Liver (tissue), 9 donors: Measurements from ENCODE around the gene QPCTL. TPM values are rescaled to one million over a fixed set of nuclear protein-coding genes. Genes with fewer than 3 reads are reported as not detected.

Experiments used
- DNase-seq: peaks from one replicate; pipeline ENCODE4 v3.0.0-alpha.2; 2017; ENCODE audit warnings: low spot score
- H3K27ac ChIP-seq, 2 donors: one replicate each; pipeline ENCODE4 v1.7.0; 2013; ENCODE audit warnings: inconsistent platforms in 2 of 2, low read length in 2 of 2, control low read depth in 1 of 2, low read depth in 1 of 2, mild to moderate bottlenecking in 1 of 2
- H3K27me3 ChIP-seq, 4 donors: one replicate each; pipeline versions ENCODE4 v1.6.1 to v1.7.0; 2013; ENCODE audit warnings: low read length in 3 of 4, inconsistent platforms in 1 of 4, mild to moderate bottlenecking in 1 of 4, moderate library complexity in 1 of 4; ENCODE audit not compliant: control insufficient read depth in 4 of 4, insufficient read depth in 4 of 4
- H3K36me3 ChIP-seq, 4 donors: one replicate each; pipeline versions ENCODE4 v1.6.1 to v1.7.0; 2013; ENCODE audit warnings: low read length in 3 of 4, mild to moderate bottlenecking in 3 of 4, low read depth in 1 of 4, moderate library complexity in 1 of 4; ENCODE audit not compliant: control insufficient read depth in 4 of 4, insufficient read depth in 3 of 4
- H3K4me1 ChIP-seq, 4 donors: one replicate each; pipeline versions ENCODE4 v1.6.1 to v1.7.0; 2013; ENCODE audit warnings: low read length in 3 of 4, mild to moderate bottlenecking in 3 of 4, moderate library complexity in 1 of 4; ENCODE audit not compliant: control insufficient read depth in 4 of 4, insufficient read depth in 4 of 4
- H3K4me3 ChIP-seq, 3 donors: one replicate each; pipeline versions ENCODE4 v1.6.1 to v1.7.0; 2013; ENCODE audit warnings: low read length in 3 of 3, control low read depth in 1 of 3, low read depth in 1 of 3, mild to moderate bottlenecking in 1 of 3
- H3K9ac ChIP-seq, 2 donors: one replicate each; pipeline ENCODE4 v1.7.0; 2013; ENCODE audit warnings: low read length in 2 of 2, mild to moderate bottlenecking in 2 of 2, moderate library complexity in 2 of 2, control low read depth in 1 of 2, low read depth in 1 of 2
- H3K9me3 ChIP-seq, 4 donors: one replicate each; pipeline versions ENCODE4 v1.6.1 to v1.7.0; 2013; ENCODE audit warnings: low read length in 3 of 4; ENCODE audit not compliant: control insufficient read depth in 4 of 4
- ATF3 ChIP-seq: IDR thresholded peaks from 2 replicates; pipeline ENCODE4 v1.6.1; 2016; ENCODE audit warnings: antibody characterized with exemption
- CTCF ChIP-seq: fragments of 150-350 bp; IDR thresholded peaks from 2 replicates; pipeline ENCODE4 v1.5.1; 2017; ENCODE audit warnings: improper control_type of control experiment, low read depth, low read length; ENCODE audit not compliant: missing input control
- EGR1 ChIP-seq, 2 donors: IDR thresholded peaks; 2 replicates each; pipeline ENCODE4 v1.6.1; 2016 to 2018; ENCODE audit warnings: antibody characterized with exemption in 2 of 2, low read depth in 2 of 2
- FOXA1 ChIP-seq: IDR thresholded peaks from 2 replicates; pipeline ENCODE4 v1.6.1; 2016; ENCODE audit warnings: antibody characterized with exemption
- FOXA2 ChIP-seq: IDR thresholded peaks from 2 replicates; pipeline ENCODE4 v1.6.1; 2016; ENCODE audit warnings: antibody characterized with exemption
- GABPA ChIP-seq, 2 donors: IDR thresholded peaks in 1 of 2; conservative IDR thresholded peaks in 1 of 2; 2 replicates each; pipeline ENCODE4 v1.6.1; 2016; ENCODE audit warnings: antibody characterized with exemption in 2 of 2, mild to moderate bottlenecking in 1 of 2, moderate library complexity in 1 of 2
- HNF4A ChIP-seq, 2 donors: conservative IDR thresholded peaks; 2 replicates each; pipeline ENCODE4 v1.6.1; 2016; ENCODE audit warnings: antibody characterized with exemption in 2 of 2, mild to moderate bottlenecking in 2 of 2
- HNF4G ChIP-seq: IDR thresholded peaks from 2 replicates; pipeline ENCODE4 v1.6.1; 2016; ENCODE audit warnings: antibody characterized with exemption
- JUND ChIP-seq, 2 donors: IDR thresholded peaks; 2 replicates each; pipeline ENCODE4 v1.6.1; 2016; ENCODE audit warnings: antibody characterized with exemption in 2 of 2
- MAX ChIP-seq: IDR thresholded peaks from 2 replicates; pipeline ENCODE4 v1.6.1; 2016; ENCODE audit warnings: antibody characterized with exemption
- NR2F2 ChIP-seq: IDR thresholded peaks from 2 replicates; pipeline ENCODE4 v1.6.1; 2016; ENCODE audit warnings: antibody characterized with exemption
- RAD21 ChIP-seq, 2 donors: IDR thresholded peaks; 2 replicates each; pipeline ENCODE4 v1.6.1; 2016; ENCODE audit warnings: antibody characterized with exemption in 2 of 2, mild to moderate bottlenecking in 2 of 2
- REST ChIP-seq: IDR thresholded peaks from 2 replicates; pipeline ENCODE4 v1.6.1; 2016; ENCODE audit warnings: antibody characterized with exemption, mild to moderate bottlenecking
- RXRA ChIP-seq, 2 donors: IDR thresholded peaks; 2 replicates each; pipeline ENCODE4 v1.6.1; 2017 to 2018; ENCODE audit warnings: antibody characterized with exemption in 2 of 2, mild to moderate bottlenecking in 1 of 2
- SP1 ChIP-seq: IDR thresholded peaks from 2 replicates; pipeline ENCODE4 v1.6.1; 2018; ENCODE audit warnings: antibody characterized with exemption, mild to moderate bottlenecking
- TAF1 ChIP-seq: conservative IDR thresholded peaks from 2 replicates; pipeline ENCODE4 v1.6.1; 2016; ENCODE audit warnings: antibody characterized with exemption, mild to moderate bottlenecking
- YY1 ChIP-seq: IDR thresholded peaks from 2 replicates; pipeline ENCODE4 v1.6.1; 2016; ENCODE audit warnings: antibody characterized with exemption, mild to moderate bottlenecking
- ZBTB33 ChIP-seq: IDR thresholded peaks from 2 replicates; pipeline ENCODE4 v1.6.1; 2016; ENCODE audit warnings: antibody characterized with exemption
- WGBS: extraction: QIAGEN DNeasy Blood & Tissue Kit; methylation state at CpG from one replicate; pipeline ENCODE4 v1.1.7; 2013; 5-methylcytosine and 5-hydroxymethylcytosine counted together
- polyA plus RNA-seq, 2 donors: library from polyadenylated mRNA; stranded (reverse) in 1 of 2; unstranded in 1 of 2; fragments of 200-250 nt in 1 of 2; fragments of >200 nt in 1 of 2; fragmentation: Nextera tagmentation in 1 of 2; extraction: Ambion mirVana in 1 of 2; gene quantifications; one replicate each; pipeline versions ENCODE4 v1.2.1 to v1.2.3, GENCODE V29; 2013 to 2015
- total RNA-seq, 2 donors: library from RNA; depleted of rRNA; stranded (reverse); fragments of >200 nt; gene quantifications; one replicate each; pipeline ENCODE4 v1.2.3, GENCODE V29; 2014
- donor health status: healthy.
- donor health status: healthy.
- donor health status: healthy.
- donor health status: healthy.
- donor health status: healthy.

The QPCTL gene
- total and polyA plus RNA-seq, 4 donors, result 2.9 to 6.1 (median 4.1) TPM

- Histone ChIP-seq H3K4me3 (no peak overlapping the region), H3K27ac (no peak overlapping the region), H3K4me1 (no peaks in the 10 kb centered on the region), H3K27me3 (peaks cover 0 to 3% (median 0%) of the 10 kb centered on the region in 4 donors), H3K9ac (no peak overlapping the region), H3K9me3 (no peaks in the 10 kb centered on the region), H3K36me3 (no peaks in the 10 kb centered on the region)
- no peak for TF ChIP-seq GABPA (IDR thresholded peaks at IDR 0.05 in 1 of 2, conservative IDR thresholded peaks at IDR 0.05 in 1 of 2)
- TF ChIP-seq ZBTB33, result no peak
- no peak for TF ChIP-seq HNF4A (conservative IDR thresholded peaks at IDR 0.05)
- TF ChIP-seq NR2F2, result no peak
- no peak for TF ChIP-seq FOXA1
- no peak for TF ChIP-seq TAF1
- TF ChIP-seq SP1, result no peak
- TF ChIP-seq MAX, result no peak
- TF ChIP-seq EGR1 (IDR thresholded peaks at IDR 0.05; ENCODE audit: low read depth in 2 of 2), result no peak
- no peak for TF ChIP-seq RAD21 (IDR thresholded peaks at IDR 0.05)
- no peak for TF ChIP-seq YY1
- TF ChIP-seq CTCF, result no peak
- no peak for TF ChIP-seq HNF4G
- no peak for TF ChIP-seq REST
- no peak for TF ChIP-seq RXRA (IDR thresholded peaks at IDR 0.05)
- TF ChIP-seq FOXA2, result no peak
- TF ChIP-seq JUND (IDR thresholded peaks at IDR 0.05), result no peak
- TF ChIP-seq ATF3, result no peak
- DNase-seq, result no peak
- 54% methylated on average over 8 of the region's 8 CpGs for WGBS
Measured at GRCh38 chr19:45660636-45661035, 31.8 kb upstream of the QPCTL start.
